GM18502 (cell line): Measurements from ENCODE around the gene TAS2R41.
"Not testable (repeated sequence)": the region's sequence is repeated elsewhere in the genome, so short reads cannot be mapped to it uniquely, and the experiment has no call there.

Source experiments
- ATAC-seq: cut with Tn5 transposase; IDR thresholded peaks from one replicate; pipeline ENCODE4 v1.9.1; 2021; ENCODE audit warnings: mild to moderate bottlenecking; ENCODE audit not compliant: unreplicated experiment, poor library complexity

The TAS2R41 gene

GRCh38 chr7:143455942-143456341 lies 21.7 kb upstream of the TAS2R41 start:
- ATAC-seq, result no peak

GRCh38 chr7:143456992-143457793 lies 20.5 kb upstream of the TAS2R41 start:
- no peak for ATAC-seq

GRCh38 chr7:143458263-143458662 lies 19.4 kb upstream of the TAS2R41 start:
- no peak for ATAC-seq

GRCh38 chr7:143458681-143459080 lies 19.0 kb upstream of the TAS2R41 start:
- no peak for ATAC-seq

GRCh38 chr7:143459359-143459758 lies 18.3 kb upstream of the TAS2R41 start:
- ATAC-seq, result no peak

GRCh38 chr7:143460271-143460979 lies 17.2 kb upstream of the TAS2R41 start:
- ATAC-seq, result no peak

GRCh38 chr7:143462045-143462444 lies 15.6 kb upstream of the TAS2R41 start:
- no peak for ATAC-seq

- ATAC-seq, result no peak
Observed at GRCh38 chr7:143463556-143463955, 14.1 kb upstream of the TAS2R41 start.

- no peak for ATAC-seq
Observed at GRCh38 chr7:143463957-143464356, 13.7 kb upstream of the TAS2R41 start.

GRCh38 chr7:143467724-143468123 lies 9.9 kb upstream of the TAS2R41 start:
- ATAC-seq, result no peak

GRCh38 chr7:143472071-143472689 lies 5.5 kb upstream of the TAS2R41 start:
- ATAC-seq, result not testable (repeated sequence)

GRCh38 chr7:143479055-143479766 lies 1.5 kb downstream of the TAS2R41 start:
- no peak for ATAC-seq

GRCh38 chr7:143480501-143480900 lies 2.8 kb downstream of the TAS2R41 start:
- no peak for ATAC-seq

- ATAC-seq, result no peak
Observed at GRCh38 chr7:143484119-143484518, 6.4 kb downstream of the TAS2R41 start.

- ATAC-seq, result no peak
Observed at GRCh38 chr7:143485094-143485493, 7.4 kb downstream of the TAS2R41 start.

- no peak for ATAC-seq
Observed at GRCh38 chr7:143485500-143485899, 7.8 kb downstream of the TAS2R41 start.

GRCh38 chr7:143486266-143486665 lies 8.6 kb downstream of the TAS2R41 start:
- not testable (repeated sequence) for ATAC-seq

GRCh38 chr7:143487061-143487460 lies 9.4 kb downstream of the TAS2R41 start:
- ATAC-seq, result no peak

GRCh38 chr7:143487566-143487965 lies 9.9 kb downstream of the TAS2R41 start:
- ATAC-seq, result no peak

GRCh38 chr7:143490717-143491306 lies 13.1 kb downstream of the TAS2R41 start:
- ATAC-seq, result no peak
